ENCODE results near the gene PRPF19.

DNA sequence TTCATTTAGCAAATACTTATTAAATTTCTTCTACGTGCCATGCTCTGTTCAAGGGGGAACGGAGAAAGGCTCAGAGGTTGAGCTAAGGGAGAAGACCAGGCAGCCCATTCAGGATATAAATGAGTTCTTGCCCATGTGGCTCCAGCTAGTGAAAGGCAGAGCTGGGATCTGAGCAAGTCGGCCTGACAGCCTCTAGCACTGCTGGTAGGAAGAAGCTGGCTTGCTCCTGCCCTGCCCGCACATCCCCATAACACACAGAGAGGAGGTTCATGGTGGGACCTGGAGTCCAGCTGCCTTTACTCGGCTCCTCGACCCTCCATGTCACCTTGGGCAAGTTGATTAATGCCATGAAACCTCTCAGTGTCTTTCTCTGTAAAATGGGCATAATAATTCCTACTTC, 43.6 kb upstream of the PRPF19 start:
- no peak for TF ChIP-seq POLR2A (IDR thresholded peaks at IDR 0.05)
- TF ChIP-seq EP300 (IDR thresholded peaks at IDR 0.05), result no peak
